ENCODE results near the gene SLC48A1.

Gene SLC48A1

DNA sequence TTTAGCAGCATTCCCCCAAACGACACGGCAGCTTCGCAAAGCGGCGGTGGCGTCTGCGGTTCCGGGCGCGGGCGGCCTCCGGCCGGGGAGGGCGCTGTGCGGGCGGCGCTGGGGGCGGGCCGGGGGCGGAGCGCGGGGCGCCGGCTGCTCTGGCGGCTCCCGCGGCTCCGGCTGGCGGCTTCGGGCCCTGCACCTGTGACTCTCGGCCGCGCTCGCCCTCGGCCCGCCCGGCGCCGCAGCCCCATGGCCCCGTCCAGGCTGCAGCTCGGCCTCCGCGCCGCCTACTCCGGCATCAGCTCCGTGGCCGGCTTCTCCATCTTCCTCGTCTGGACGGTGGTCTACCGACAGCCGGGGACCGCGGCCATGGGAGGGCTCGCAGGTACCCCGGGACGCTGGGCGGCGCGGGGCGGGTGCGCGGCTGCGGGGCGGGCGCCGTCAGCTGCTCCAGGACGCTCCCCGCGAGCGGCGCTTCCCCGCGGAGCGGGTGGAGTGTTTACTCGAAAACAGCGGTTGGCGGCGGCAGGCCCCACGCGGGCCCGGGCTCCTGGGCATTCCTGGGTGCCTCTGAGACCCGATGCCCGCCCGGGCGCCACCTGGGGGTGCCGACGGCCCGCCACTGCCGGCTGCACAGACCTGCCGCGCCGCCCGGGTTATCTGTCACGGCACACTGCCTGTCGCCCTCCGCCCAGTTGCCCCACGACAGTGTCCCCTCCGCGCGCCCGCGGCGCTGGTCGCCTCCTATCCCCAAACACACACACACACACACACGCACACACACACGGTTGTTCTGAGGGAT, at the start of gene SLC48A1:
Gene SLC48A1, plus strand, starts transcription at position 177 of the 796 bp plus-strand sequence. Its CDS starts 67 bp downstream, at position 244.
- peaks cover 21% of the 10 kb centered on the region for H3K4me1 Mint-ChIP-seq (ENCODE audit: low read depth)
- H3K27me3 Mint-ChIP-seq, result no peaks in the 10 kb centered on the region
- peak within 1 kb of the TSS; percentile 89 for H3K4me3 Mint-ChIP-seq
- no peaks in the 10 kb centered on the region for H3K36me3 Mint-ChIP-seq
- peak within 1 kb of the TSS; percentile 76 for H3K27ac Mint-ChIP-seq
- no peaks in the 10 kb centered on the region for H3K9me3 Mint-ChIP-seq (ENCODE audit: low read depth)

- no peaks in the 10 kb centered on the region for H3K9me3 Mint-ChIP-seq (ENCODE audit: low read depth)
- peaks cover 3% of the 10 kb centered on the region for H3K36me3 Mint-ChIP-seq
- no peaks in the 10 kb centered on the region for H3K27me3 Mint-ChIP-seq
- H3K4me1 Mint-ChIP-seq (ENCODE audit: low read depth), result peaks cover 17% of the 10 kb centered on the region
- peak within 1 kb of the TSS; percentile 58 for H3K27ac Mint-ChIP-seq
- no peak within 1 kb of the TSS for H3K4me3 Mint-ChIP-seq
Observed at GRCh38 chr12:47725091-47725772, 47.8 kb upstream of the SLC48A1 start, which contains the start of gene ENDOU. TSS of gene ENDOU (minus strand) at chr12:47725490. CDS start at chr12:47725413, 77 bp downstream.

GRCh38 chr12:47725893-47726292, 47.1 kb upstream of the SLC48A1 start:
- no peak overlapping the region for H3K4me3 Mint-ChIP-seq
- H3K9me3 Mint-ChIP-seq (ENCODE audit: low read depth), result no peaks in the 10 kb centered on the region
- no peaks in the 10 kb centered on the region for H3K27me3 Mint-ChIP-seq
- H3K4me1 Mint-ChIP-seq (ENCODE audit: low read depth), result peaks cover 14% of the 10 kb centered on the region
- peak overlapping the region; percentile 58 for H3K27ac Mint-ChIP-seq
- peaks cover 3% of the 10 kb centered on the region for H3K36me3 Mint-ChIP-seq

- Mint-ChIP-seq H3K4me1 (ENCODE audit: low read depth) (no peaks in the 10 kb centered on the region), H3K9me3 (ENCODE audit: low read depth) (no peaks in the 10 kb centered on the region), H3K27ac (no peak overlapping the region), H3K36me3 (peaks cover 3% of the 10 kb centered on the region), H3K4me3 (no peak overlapping the region), H3K27me3 (no peaks in the 10 kb centered on the region)
Observed at GRCh38 chr12:47729233-47729632, 43.8 kb upstream of the SLC48A1 start.

DNA sequence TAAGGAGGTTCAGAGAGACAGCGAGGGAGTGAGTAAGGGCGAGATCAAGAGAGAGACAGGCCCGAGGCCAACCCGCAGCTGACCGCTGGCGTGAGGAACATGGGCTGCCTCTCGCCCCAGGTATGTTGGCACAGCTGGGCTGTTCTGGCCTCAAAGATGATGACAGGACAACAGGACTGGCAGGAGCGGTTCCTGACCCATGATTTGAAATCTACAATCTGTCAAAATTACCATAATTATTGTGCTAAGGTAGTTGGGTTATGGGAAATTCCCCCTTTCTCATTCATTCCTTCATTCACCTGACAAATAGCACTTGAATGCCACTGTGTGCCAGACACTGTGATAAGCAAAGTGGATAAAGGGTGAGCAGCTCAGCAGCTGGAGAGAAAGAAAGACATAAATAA, 42.7 kb upstream of the SLC48A1 start:
- H3K4me1 Mint-ChIP-seq (ENCODE audit: low read depth), result no peaks in the 10 kb centered on the region
- H3K4me3 Mint-ChIP-seq, result no peak overlapping the region
- no peaks in the 10 kb centered on the region for H3K9me3 Mint-ChIP-seq (ENCODE audit: low read depth)
- H3K36me3 Mint-ChIP-seq, result peaks cover 3% of the 10 kb centered on the region
- H3K27ac Mint-ChIP-seq, result no peak overlapping the region
- H3K27me3 Mint-ChIP-seq, result no peaks in the 10 kb centered on the region

- no peaks in the 10 kb centered on the region for H3K4me1 Mint-ChIP-seq (ENCODE audit: low read depth)
- H3K36me3 Mint-ChIP-seq, result peaks cover 3% of the 10 kb centered on the region
- no peaks in the 10 kb centered on the region for H3K27me3 Mint-ChIP-seq
- H3K9me3 Mint-ChIP-seq (ENCODE audit: low read depth), result no peaks in the 10 kb centered on the region
- no peak overlapping the region for H3K27ac Mint-ChIP-seq
- H3K4me3 Mint-ChIP-seq, result no peak overlapping the region
Observed at GRCh38 chr12:47731723-47732122, 41.3 kb upstream of the SLC48A1 start.

- Mint-ChIP-seq H3K9me3 (ENCODE audit: low read depth) (no peaks in the 10 kb centered on the region), H3K27me3 (no peaks in the 10 kb centered on the region), H3K4me3 (no peak overlapping the region), H3K36me3 (peaks cover 3% of the 10 kb centered on the region), H3K4me1 (ENCODE audit: low read depth) (peaks cover 1% of the 10 kb centered on the region), H3K27ac (no peak overlapping the region)
Observed at GRCh38 chr12:47732504-47732903, 40.5 kb upstream of the SLC48A1 start.

GRCh38 chr12:47733142-47733541, 39.9 kb upstream of the SLC48A1 start:
- Mint-ChIP-seq H3K36me3 (peaks cover 3% of the 10 kb centered on the region), H3K4me3 (no peak overlapping the region), H3K27me3 (no peaks in the 10 kb centered on the region), H3K27ac (no peak overlapping the region), H3K4me1 (ENCODE audit: low read depth) (peaks cover 1% of the 10 kb centered on the region), H3K9me3 (ENCODE audit: low read depth) (no peaks in the 10 kb centered on the region)

- H3K4me1 Mint-ChIP-seq (ENCODE audit: low read depth), result peaks cover 1% of the 10 kb centered on the region
- no peaks in the 10 kb centered on the region for H3K27me3 Mint-ChIP-seq
- H3K4me3 Mint-ChIP-seq, result no peak overlapping the region
- no peak overlapping the region for H3K27ac Mint-ChIP-seq
- H3K9me3 Mint-ChIP-seq (ENCODE audit: low read depth), result no peaks in the 10 kb centered on the region
- no peaks in the 10 kb centered on the region for H3K36me3 Mint-ChIP-seq
Observed at GRCh38 chr12:47734725-47735480, 38.1 kb upstream of the SLC48A1 start.

GRCh38 chr12:47735649-47736048, 37.4 kb upstream of the SLC48A1 start:
- peaks cover 1% of the 10 kb centered on the region for H3K4me1 Mint-ChIP-seq (ENCODE audit: low read depth)
- H3K4me3 Mint-ChIP-seq, result no peak overlapping the region
- no peaks in the 10 kb centered on the region for H3K36me3 Mint-ChIP-seq
- H3K27me3 Mint-ChIP-seq, result no peaks in the 10 kb centered on the region
- no peaks in the 10 kb centered on the region for H3K9me3 Mint-ChIP-seq (ENCODE audit: low read depth)
- H3K27ac Mint-ChIP-seq, result no peak overlapping the region

DNA sequence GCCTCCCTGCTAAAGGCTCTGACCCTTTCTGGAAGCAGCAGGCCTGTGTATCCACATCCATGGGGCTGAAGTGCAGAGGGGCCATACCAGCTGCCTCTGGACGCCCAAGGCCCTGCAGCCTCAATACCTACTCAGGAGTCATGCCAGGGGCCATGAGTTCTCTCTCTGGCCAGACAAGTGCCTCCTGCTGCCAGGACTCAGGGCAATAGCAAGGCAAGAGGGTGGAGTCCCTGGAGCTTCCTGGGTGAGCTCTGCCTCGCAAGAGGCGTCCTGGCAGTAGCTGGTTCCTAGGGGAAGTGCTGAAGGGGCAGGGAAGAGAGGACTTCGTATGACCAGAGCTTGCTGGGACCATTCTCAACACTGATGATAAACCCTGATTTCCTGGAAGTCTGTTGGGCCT, 36.8 kb upstream of the SLC48A1 start:
- H3K9me3 Mint-ChIP-seq (ENCODE audit: low read depth), result no peaks in the 10 kb centered on the region
- peaks cover 6% of the 10 kb centered on the region for H3K4me1 Mint-ChIP-seq (ENCODE audit: low read depth)
- no peak overlapping the region for H3K27ac Mint-ChIP-seq
- no peak overlapping the region for H3K4me3 Mint-ChIP-seq
- H3K27me3 Mint-ChIP-seq, result no peaks in the 10 kb centered on the region
- no peaks in the 10 kb centered on the region for H3K36me3 Mint-ChIP-seq

DNA sequence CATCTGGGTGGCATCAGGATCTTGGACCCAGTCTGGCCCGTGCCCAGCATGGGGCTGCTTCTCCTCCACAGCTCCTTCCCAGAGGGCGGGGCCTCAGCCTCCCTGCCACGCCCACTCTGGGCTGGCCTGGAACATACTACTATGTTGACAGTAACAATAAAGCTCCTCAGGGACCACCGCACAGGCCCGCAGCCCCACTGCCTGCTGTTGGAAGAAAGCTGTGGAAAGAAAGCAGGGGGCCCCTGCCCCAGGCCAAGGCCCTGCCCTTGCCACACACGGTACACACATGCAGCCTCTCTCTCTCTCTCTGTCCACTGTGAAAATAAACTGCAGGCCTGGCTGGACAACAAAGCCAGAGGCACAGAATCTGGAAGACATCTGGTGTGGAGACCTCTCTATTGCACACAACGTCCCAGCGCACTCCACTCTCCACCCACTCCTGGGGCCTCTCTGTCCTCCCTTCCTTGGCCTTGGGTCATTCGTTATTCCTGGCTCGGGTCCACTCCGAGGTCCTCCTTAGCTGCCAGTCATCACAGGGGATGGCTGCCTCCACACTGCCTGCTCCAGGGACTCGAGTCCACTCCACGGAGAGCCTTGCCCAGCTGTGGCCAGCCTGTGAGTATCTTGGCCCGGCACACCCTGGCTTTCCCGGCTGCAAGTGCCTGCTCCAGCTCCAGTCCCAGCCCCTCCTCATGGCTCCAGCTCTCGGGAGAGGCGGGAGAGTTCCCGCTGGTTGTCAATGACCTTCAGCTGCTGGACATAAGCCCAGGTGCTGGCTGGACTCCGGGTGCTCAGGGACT, 36.0 kb upstream of the SLC48A1 start:
- no peak overlapping the region for H3K27ac Mint-ChIP-seq
- H3K4me3 Mint-ChIP-seq, result no peak overlapping the region
- peaks cover 14% of the 10 kb centered on the region for H3K4me1 Mint-ChIP-seq (ENCODE audit: low read depth)
- no peaks in the 10 kb centered on the region for H3K36me3 Mint-ChIP-seq
- no peaks in the 10 kb centered on the region for H3K9me3 Mint-ChIP-seq (ENCODE audit: low read depth)
- no peaks in the 10 kb centered on the region for H3K27me3 Mint-ChIP-seq

- Mint-ChIP-seq H3K4me3 (no peak overlapping the region), H3K4me1 (ENCODE audit: low read depth) (peaks cover 20% of the 10 kb centered on the region), H3K27ac (no peak overlapping the region)
Observed at GRCh38 chr12:47737936-47738594, 35.0 kb upstream of the SLC48A1 start.

DNA sequence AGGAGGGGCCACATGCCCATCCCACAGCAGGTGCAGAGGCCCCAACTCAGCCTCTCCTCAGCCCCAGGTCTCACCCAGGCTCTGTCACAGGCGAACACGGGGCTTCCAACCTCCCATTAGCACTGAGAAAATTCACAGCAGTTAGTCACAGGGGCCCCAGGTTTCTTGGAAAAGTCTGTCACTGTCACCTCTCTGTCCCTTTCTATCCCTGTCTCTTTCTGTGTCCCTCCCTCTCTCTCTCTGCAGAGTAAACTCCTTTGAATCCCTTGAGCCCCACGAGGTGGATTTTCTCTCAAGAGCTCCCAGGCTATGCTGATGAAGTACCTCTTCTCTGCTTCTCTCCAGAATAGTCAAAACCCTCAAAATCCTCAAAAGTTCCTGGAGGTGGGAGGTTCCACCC, 33.7 kb upstream of the SLC48A1 start:
- no peak overlapping the region for H3K4me3 Mint-ChIP-seq
- no peaks in the 10 kb centered on the region for H3K27me3 Mint-ChIP-seq
- H3K9me3 Mint-ChIP-seq (ENCODE audit: low read depth), result no peaks in the 10 kb centered on the region
- peaks cover 25% of the 10 kb centered on the region for H3K4me1 Mint-ChIP-seq (ENCODE audit: low read depth)
- H3K27ac Mint-ChIP-seq, result no peak overlapping the region
- no peaks in the 10 kb centered on the region for H3K36me3 Mint-ChIP-seq

More at GRCh38 chr12:47737936-47738594, 35.0 kb upstream of the SLC48A1 start:
- no peaks in the 10 kb centered on the region for H3K9me3 Mint-ChIP-seq (ENCODE audit: low read depth)
- H3K36me3 Mint-ChIP-seq, result no peaks in the 10 kb centered on the region
- H3K27me3 Mint-ChIP-seq, result no peaks in the 10 kb centered on the region
